ENCODE data around the gene MEIS2.

The MEIS2 gene

DNA sequence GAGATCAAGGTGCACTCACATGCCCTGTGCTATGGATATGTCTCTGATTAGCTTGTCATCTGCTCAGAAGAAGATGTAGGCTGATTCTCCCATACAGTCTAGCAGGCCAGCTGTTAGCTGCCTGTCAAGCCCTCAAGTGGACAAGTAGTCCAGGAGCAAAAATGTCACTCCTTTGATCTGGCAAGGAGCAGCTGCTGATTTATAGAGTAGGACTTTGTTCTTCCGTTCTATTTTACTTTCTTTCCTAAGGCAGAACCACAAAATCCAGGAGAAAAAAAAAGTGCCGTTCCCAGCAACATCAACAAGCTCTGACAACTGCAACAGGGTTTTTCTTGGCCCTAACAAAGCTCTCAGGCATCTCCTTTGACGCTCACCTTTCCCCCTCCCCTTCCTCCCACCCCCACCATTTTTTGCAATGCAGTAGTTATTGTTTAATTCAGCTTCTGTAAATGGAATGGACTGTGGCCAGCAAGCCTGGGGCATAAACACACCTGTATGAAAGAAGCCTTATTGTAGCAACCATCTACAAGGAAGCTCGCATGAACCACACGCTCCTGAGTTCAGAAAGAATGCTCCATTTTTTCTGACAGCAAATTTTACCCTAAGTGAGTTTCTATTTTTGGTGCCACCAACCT is 196.3 kb downstream of the MEIS2 start:
- Histone ChIP-seq H3K9ac (ENCODE audit: low read length) (no peak overlapping the region), H3K36me3 (ENCODE audit: insufficient read depth, low read length) (no peaks in the 10 kb centered on the region; the same call in 1 of the 2 replicates), H3K4me3 (ENCODE audit: low read depth, low read length, poor library complexity, severe bottlenecking) (no peak overlapping the region), H3K27ac (ENCODE audit: low read depth, low read length, poor library complexity, severe bottlenecking) (no peak overlapping the region), H3K9me2 (ENCODE audit: low read depth, low read length) (no peaks in the 10 kb centered on the region), H4K20me1 (ENCODE audit: insufficient read depth, low read length) (no peaks in the 10 kb centered on the region), H2AFZ (ENCODE audit: low read length) (no peak overlapping the region), H3K9me3 (ENCODE audit: low read length) (no peaks in the 10 kb centered on the region), H3K4me2 (ENCODE audit: low read length) (no peak overlapping the region), H3K27me3 (ENCODE audit: insufficient read depth, low read length) (no peaks in the 10 kb centered on the region), H3K79me2 (ENCODE audit: insufficient read depth, low read length) (0 out of 2 replicates have a peak, but pooled peaks cover 5% of the 10 kb centered on the region), H3F3A (ENCODE audit: insufficient read depth, low read length) (no peaks in the 10 kb centered on the region), H3K4me1 (ENCODE audit: insufficient read depth, low read length, severe bottlenecking) (peaks cover 6% of the 10 kb centered on the region)
- TF ChIP-seq, protein P1, sequence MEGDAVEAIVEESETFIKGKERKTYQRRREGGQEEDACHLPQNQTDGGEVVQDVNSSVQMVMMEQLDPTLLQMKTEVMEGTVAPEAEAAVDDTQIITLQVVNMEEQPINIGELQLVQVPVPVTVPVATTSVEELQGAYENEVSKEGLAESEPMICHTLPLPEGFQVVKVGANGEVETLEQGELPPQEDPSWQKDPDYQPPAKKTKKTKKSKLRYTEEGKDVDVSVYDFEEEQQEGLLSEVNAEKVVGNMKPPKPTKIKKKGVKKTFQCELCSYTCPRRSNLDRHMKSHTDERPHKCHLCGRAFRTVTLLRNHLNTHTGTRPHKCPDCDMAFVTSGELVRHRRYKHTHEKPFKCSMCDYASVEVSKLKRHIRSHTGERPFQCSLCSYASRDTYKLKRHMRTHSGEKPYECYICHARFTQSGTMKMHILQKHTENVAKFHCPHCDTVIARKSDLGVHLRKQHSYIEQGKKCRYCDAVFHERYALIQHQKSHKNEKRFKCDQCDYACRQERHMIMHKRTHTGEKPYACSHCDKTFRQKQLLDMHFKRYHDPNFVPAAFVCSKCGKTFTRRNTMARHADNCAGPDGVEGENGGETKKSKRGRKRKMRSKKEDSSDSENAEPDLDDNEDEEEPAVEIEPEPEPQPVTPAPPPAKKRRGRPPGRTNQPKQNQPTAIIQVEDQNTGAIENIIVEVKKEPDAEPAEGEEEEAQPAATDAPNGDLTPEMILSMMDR (IDR thresholded peaks at IDR 0.05; ENCODE audit: low read length) = no peak
- no peak for TF ChIP-seq EZH2 (IDR thresholded peaks at IDR 0.05; ENCODE audit: borderline replicate concordance, low read length)

DNA sequence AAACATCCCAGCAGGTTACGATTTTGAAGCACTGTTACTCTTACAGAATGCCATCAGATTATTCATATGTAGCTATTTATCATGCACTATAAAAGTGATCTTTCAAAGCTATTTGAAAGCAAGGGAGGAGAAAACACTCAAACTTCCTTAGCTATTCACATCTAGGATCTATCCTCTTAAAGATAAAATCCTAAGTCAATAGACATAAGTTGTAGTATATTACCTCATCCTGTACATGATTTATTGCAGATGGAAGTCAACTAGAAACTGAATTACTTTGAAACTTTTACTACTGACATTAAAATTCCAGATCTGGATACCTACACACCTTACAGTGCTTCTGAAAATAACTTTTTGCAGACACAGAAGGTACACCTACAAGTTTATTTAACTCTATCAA is 197.2 kb downstream of the MEIS2 start:
- TF ChIP-seq, protein P1 (IDR thresholded peaks at IDR 0.05; ENCODE audit: low read length) = no peak
- TF ChIP-seq EZH2 (IDR thresholded peaks at IDR 0.05; ENCODE audit: borderline replicate concordance, low read length) = no peak
- Histone ChIP-seq H3K36me3 (ENCODE audit: insufficient read depth, low read length) (no peaks in the 10 kb centered on the region; the same call in 1 of the 2 replicates), H3K79me2 (ENCODE audit: insufficient read depth, low read length) (0 out of 2 replicates have a peak, but pooled peaks cover 5% of the 10 kb centered on the region), H3K9me2 (ENCODE audit: low read depth, low read length) (no peaks in the 10 kb centered on the region), H3K4me1 (ENCODE audit: insufficient read depth, low read length, severe bottlenecking) (peaks cover 6% of the 10 kb centered on the region), H3K4me3 (ENCODE audit: low read depth, low read length, poor library complexity, severe bottlenecking) (no peak overlapping the region), H3K9ac (ENCODE audit: low read length) (no peak overlapping the region), H3K9me3 (ENCODE audit: low read length) (no peaks in the 10 kb centered on the region), H3K27me3 (ENCODE audit: insufficient read depth, low read length) (no peaks in the 10 kb centered on the region), H2AFZ (ENCODE audit: low read length) (no peak overlapping the region), H3K4me2 (ENCODE audit: low read length) (no peak overlapping the region), H3K27ac (ENCODE audit: low read depth, low read length, poor library complexity, severe bottlenecking) (no peak overlapping the region), H3F3A (ENCODE audit: insufficient read depth, low read length) (no peaks in the 10 kb centered on the region), H4K20me1 (ENCODE audit: insufficient read depth, low read length) (no peaks in the 10 kb centered on the region)

DNA sequence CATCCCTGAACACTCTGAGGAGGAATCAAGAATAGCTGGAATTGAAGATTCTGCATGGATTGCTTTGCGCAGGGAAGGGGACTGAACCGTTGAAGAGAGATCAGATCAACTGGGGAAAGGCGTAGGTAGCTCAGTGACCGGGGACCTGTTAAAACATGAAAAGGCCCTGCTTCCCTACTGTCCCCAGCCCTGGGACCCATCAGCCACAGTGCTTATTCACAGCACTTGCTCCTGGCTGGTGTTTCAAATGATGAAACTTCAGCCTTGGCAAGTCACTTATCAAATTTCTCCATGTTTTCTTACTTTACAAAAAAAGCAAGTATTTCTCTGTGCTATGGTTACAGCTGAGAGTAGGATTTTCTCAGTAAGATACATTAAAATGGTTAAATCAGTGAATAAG is 199.3 kb downstream of the MEIS2 start:
- H3K4me3 ChIP-seq (ENCODE audit: low read depth, low read length, poor library complexity, severe bottlenecking) = no peak overlapping the region
- no peak overlapping the region for H3K27ac ChIP-seq (ENCODE audit: low read depth, low read length, poor library complexity, severe bottlenecking)
- no peaks in the 10 kb centered on the region for H3K27me3 ChIP-seq (ENCODE audit: insufficient read depth, low read length)
- no peaks in the 10 kb centered on the region for H3F3A ChIP-seq (ENCODE audit: insufficient read depth, low read length)
- no peak overlapping the region for H3K4me2 ChIP-seq (ENCODE audit: low read length)
- no peaks in the 10 kb centered on the region for H3K9me3 ChIP-seq (ENCODE audit: low read length)
- TF ChIP-seq EZH2 (IDR thresholded peaks at IDR 0.05; ENCODE audit: borderline replicate concordance, low read length) = no peak
- TF ChIP-seq, protein P1 (IDR thresholded peaks at IDR 0.05; ENCODE audit: low read length) = no peak
- H3K9ac ChIP-seq (ENCODE audit: low read length) = no peak overlapping the region
- no peaks in the 10 kb centered on the region for H3K9me2 ChIP-seq (ENCODE audit: low read depth, low read length)
- peaks cover 7% of the 10 kb centered on the region; the same call in 1 of the 2 replicates for H3K36me3 ChIP-seq (ENCODE audit: insufficient read depth, low read length)
- H4K20me1 ChIP-seq (ENCODE audit: insufficient read depth, low read length) = no peaks in the 10 kb centered on the region
- peaks cover 6% of the 10 kb centered on the region for H3K4me1 ChIP-seq (ENCODE audit: insufficient read depth, low read length, severe bottlenecking)
- H2AFZ ChIP-seq (ENCODE audit: low read length) = no peak overlapping the region
- 0 out of 2 replicates have a peak, but pooled peaks cover 5% of the 10 kb centered on the region for H3K79me2 ChIP-seq (ENCODE audit: insufficient read depth, low read length)

Measured in OCI-LY1 (cell line).